Fibroblast of lung (primary cell): ENCODE measurements around the gene WWC2. TPM values are rescaled to one million over a fixed set of nuclear protein-coding genes. Genes with fewer than 3 reads are reported as not detected.

Experiments used
- DNase-seq, 2 donors: peaks; one replicate each; pipeline versions ENCODE4 v3.0.0 to v3.0.0-alpha.2; 2010; ENCODE audit warnings: low read depth in 2 of 2
- H2AFZ ChIP-seq: 2 replicates; pipeline ENCODE4 v1.5.1; 2012; ENCODE audit warnings: low read length, control low read depth, inconsistent platforms
- H3K27ac ChIP-seq: 2 replicates; pipeline ENCODE4 v1.5.1; 2011; ENCODE audit warnings: low read length, control low read depth; ENCODE audit not compliant: insufficient read depth
- H3K27me3 ChIP-seq: 2 replicates; pipeline ENCODE4 v1.5.1; 2011; ENCODE audit warnings: mild to moderate bottlenecking, low read length; ENCODE audit not compliant: control insufficient read depth, insufficient read depth
- H3K36me3 ChIP-seq: 2 replicates; pipeline ENCODE4 v1.5.1; 2011; ENCODE audit warnings: low read length; ENCODE audit not compliant: control insufficient read depth, insufficient read depth
- H3K4me1 ChIP-seq: 2 replicates; pipeline ENCODE4 v1.5.1; 2011; ENCODE audit warnings: low read length; ENCODE audit not compliant: control insufficient read depth, insufficient read depth; ENCODE audit errors: extremely low read depth
- H3K4me2 ChIP-seq: 2 replicates; pipeline ENCODE4 v1.5.1; 2011; ENCODE audit warnings: low read length, control low read depth; ENCODE audit not compliant: insufficient read depth; ENCODE audit errors: extremely low read depth
- H3K4me3 ChIP-seq, 4 experiments: fragments of 200-600 bp in 1 of 4; sonication (generic) in 1 of 4; replicated peaks in 1 of 4; 2 replicates each; pipeline ENCODE4 v1.5.1; 2011 to 2016; ENCODE audit warnings: low read length in 4 of 4, low read depth in 3 of 4, mild to moderate bottlenecking in 3 of 4, control low read depth in 2 of 4, inconsistent platforms in 1 of 4, mixed read lengths in 1 of 4; ENCODE audit not compliant: insufficient read depth in 1 of 4; ENCODE audit errors: control extremely low read depth in 1 of 4
- H3K79me2 ChIP-seq: 2 replicates; pipeline ENCODE4 v1.5.1; 2012; ENCODE audit warnings: mild to moderate bottlenecking, low read length, inconsistent platforms; ENCODE audit not compliant: control insufficient read depth, insufficient read depth
- H3K9ac ChIP-seq: 2 replicates; pipeline ENCODE4 v1.5.1; 2011; ENCODE audit warnings: mild to moderate bottlenecking, low read length, control low read depth; ENCODE audit not compliant: insufficient read depth
- H3K9me3 ChIP-seq: 2 replicates; pipeline ENCODE4 v1.5.1; 2012; ENCODE audit warnings: low read depth, low read length; ENCODE audit not compliant: control insufficient read depth, insufficient read depth
- H4K20me1 ChIP-seq: 2 replicates; pipeline ENCODE4 v1.5.1; 2011; ENCODE audit warnings: low read length; ENCODE audit not compliant: control insufficient read depth, insufficient read depth; ENCODE audit errors: extremely low read depth
- EZH2 ChIP-seq: IDR thresholded peaks from 2 replicates; pipeline ENCODE4 v1.5.1; 2012; ENCODE audit warnings: low read length, control low read depth, mild to moderate bottlenecking; ENCODE audit errors: missing control alignments
- polyA plus RNA-seq, 2 donors: library from polyadenylated mRNA; depleted of rRNA in 1 of 2; stranded (reverse) in 1 of 2; unstranded in 1 of 2; fragments of >200 nt; gene quantifications; 2 replicates each; pipeline ENCODE4 v1.2.1, GENCODE V29; 2011 to 2012; ENCODE audit warnings: missing spikeins in 1 of 2
- total RNA-seq: library from RNA; depleted of rRNA; stranded (reverse); fragments of >200 nt; gene quantifications from 2 replicates; pipeline ENCODE4 v1.2.1, GENCODE V29; 2014
- TF ChIP-seq, protein P1 (sequence below), 2 donors: IDR thresholded peaks in 1 of 2; conservative IDR thresholded peaks in 1 of 2; 1 replicate in 1 of 2; 2 replicates in 1 of 2; pipeline ENCODE4 v1.5.1; 2011 to 2012; ENCODE audit warnings: low read length in 2 of 2, control low read depth in 1 of 2, inconsistent platforms in 1 of 2, low read depth in 1 of 2, mild to moderate bottlenecking in 1 of 2

Gene WWC2
- total and polyA plus RNA-seq, 2 donors (not counting 1 experiment from before 2014, with no cell fraction given) = 31.6 to 34.0 TPM

DNA sequence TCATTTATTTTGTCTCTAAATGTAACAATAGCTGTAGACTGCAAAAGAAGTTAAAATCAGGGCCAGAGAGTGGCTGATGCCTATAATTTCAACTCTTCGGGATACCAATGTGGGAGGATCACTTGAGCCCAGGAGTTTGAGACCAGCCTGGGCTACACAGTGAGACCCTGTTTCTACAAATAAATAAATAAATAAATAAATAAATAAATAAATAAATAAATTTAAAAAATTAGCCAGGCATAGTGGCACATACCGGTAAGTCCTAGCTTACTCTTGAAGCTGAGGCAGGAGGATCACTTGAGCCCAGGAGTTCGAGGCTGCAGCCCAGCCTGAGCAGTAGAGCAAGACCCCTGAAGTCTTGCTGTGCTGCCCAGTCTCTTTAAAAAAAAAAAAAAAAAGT, 79.1 kb downstream of the WWC2 start:
- H2AFZ ChIP-seq = no peak overlapping the region
- no peak for DNase-seq
- no peak overlapping the region for H3K27ac ChIP-seq
- H3K36me3 ChIP-seq = no peaks in the 10 kb centered on the region
- no peaks in the 10 kb centered on the region for H3K27me3 ChIP-seq
- H3K4me1 ChIP-seq = peaks cover 12% of the 10 kb centered on the region
- no peak overlapping the region for H3K4me2 ChIP-seq
- no peak overlapping the region for H3K9ac ChIP-seq
- H3K9me3 ChIP-seq = no peaks in the 10 kb centered on the region
- TF ChIP-seq EZH2 = no peak
- TF ChIP-seq, protein P1, sequence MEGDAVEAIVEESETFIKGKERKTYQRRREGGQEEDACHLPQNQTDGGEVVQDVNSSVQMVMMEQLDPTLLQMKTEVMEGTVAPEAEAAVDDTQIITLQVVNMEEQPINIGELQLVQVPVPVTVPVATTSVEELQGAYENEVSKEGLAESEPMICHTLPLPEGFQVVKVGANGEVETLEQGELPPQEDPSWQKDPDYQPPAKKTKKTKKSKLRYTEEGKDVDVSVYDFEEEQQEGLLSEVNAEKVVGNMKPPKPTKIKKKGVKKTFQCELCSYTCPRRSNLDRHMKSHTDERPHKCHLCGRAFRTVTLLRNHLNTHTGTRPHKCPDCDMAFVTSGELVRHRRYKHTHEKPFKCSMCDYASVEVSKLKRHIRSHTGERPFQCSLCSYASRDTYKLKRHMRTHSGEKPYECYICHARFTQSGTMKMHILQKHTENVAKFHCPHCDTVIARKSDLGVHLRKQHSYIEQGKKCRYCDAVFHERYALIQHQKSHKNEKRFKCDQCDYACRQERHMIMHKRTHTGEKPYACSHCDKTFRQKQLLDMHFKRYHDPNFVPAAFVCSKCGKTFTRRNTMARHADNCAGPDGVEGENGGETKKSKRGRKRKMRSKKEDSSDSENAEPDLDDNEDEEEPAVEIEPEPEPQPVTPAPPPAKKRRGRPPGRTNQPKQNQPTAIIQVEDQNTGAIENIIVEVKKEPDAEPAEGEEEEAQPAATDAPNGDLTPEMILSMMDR (conservative IDR thresholded peaks at IDR 0.05 in 1 of 2, IDR thresholded peaks at IDR 0.05 in 1 of 2; ENCODE audit: low read depth in 1 of 2, low read length in 2 of 2) = no peak
- peaks cover 33% of the 10 kb centered on the region for H3K79me2 ChIP-seq
- no peak overlapping the region for H3K4me3 ChIP-seq
- no peaks in the 10 kb centered on the region for H4K20me1 ChIP-seq

DNA sequence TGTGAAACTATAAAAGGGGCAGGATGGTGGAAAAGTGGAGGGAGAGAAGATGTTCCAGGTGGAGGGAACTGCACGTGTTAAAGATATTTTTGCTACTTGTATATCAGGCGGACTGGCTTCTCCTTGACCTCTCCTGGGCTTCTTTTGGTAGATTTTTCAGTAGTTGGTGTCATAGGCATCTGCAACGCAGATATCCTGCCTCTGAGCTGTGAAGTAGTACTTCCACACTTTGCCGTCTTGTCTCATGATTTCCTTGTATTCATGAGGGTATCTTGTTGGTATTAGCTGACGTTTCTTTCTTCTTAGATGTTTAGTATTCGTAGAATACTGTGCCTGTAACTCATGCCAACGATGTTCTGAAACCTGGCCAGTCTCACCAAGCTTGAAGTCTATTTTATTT, 81.0 kb downstream of the WWC2 start:
- no peak overlapping the region for H2AFZ ChIP-seq
- H3K36me3 ChIP-seq = no peaks in the 10 kb centered on the region
- H3K4me1 ChIP-seq = peaks cover 5% of the 10 kb centered on the region
- H3K9ac ChIP-seq = no peak overlapping the region
- no peaks in the 10 kb centered on the region for H3K27me3 ChIP-seq
- no peaks in the 10 kb centered on the region for H3K9me3 ChIP-seq
- H3K27ac ChIP-seq = no peak overlapping the region
- DNase-seq = no peak
- TF ChIP-seq EZH2 = no peak
- TF ChIP-seq, protein P1 (conservative IDR thresholded peaks at IDR 0.05 in 1 of 2, IDR thresholded peaks at IDR 0.05 in 1 of 2; ENCODE audit: low read depth in 1 of 2, low read length in 2 of 2) = no peak
- peaks cover 23% of the 10 kb centered on the region for H3K79me2 ChIP-seq
- no peak overlapping the region for H3K4me3 ChIP-seq
- no peak overlapping the region for H3K4me2 ChIP-seq
- no peaks in the 10 kb centered on the region for H4K20me1 ChIP-seq

DNA sequence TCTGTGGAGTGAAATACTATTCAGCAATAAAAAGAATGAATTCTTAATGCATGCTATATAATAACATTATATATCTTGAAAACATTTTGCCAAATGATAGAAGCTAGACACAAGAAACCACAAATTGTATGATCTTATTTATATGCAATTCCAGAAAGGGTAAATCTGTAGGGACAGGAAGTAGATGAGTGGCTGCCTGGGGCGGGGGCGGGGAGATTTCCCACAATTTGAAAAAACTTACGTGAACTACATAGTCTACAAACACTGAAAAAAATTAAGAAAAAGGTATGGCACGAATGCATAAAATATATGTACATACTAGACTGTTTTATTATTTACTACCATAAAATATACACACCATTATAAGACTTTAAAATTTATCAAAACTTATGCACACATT, 81.6 kb downstream of the WWC2 start:
- Histone ChIP-seq H2AFZ (no peak overlapping the region), H3K4me2 (no peak overlapping the region), H3K9me3 (no peaks in the 10 kb centered on the region), H3K27me3 (no peaks in the 10 kb centered on the region), H3K9ac (no peak overlapping the region), H3K4me3 (no peak overlapping the region), H3K27ac (no peak overlapping the region), H3K36me3 (no peaks in the 10 kb centered on the region), H4K20me1 (no peaks in the 10 kb centered on the region), H3K4me1 (peaks cover 5% of the 10 kb centered on the region), H3K79me2 (peaks cover 23% of the 10 kb centered on the region)
- TF ChIP-seq, protein P1 (conservative IDR thresholded peaks at IDR 0.05 in 1 of 2, IDR thresholded peaks at IDR 0.05 in 1 of 2; ENCODE audit: low read depth in 1 of 2, low read length in 2 of 2) = no peak
- no peak for TF ChIP-seq EZH2
- DNase-seq = no peak
